HG03097 (cell line): ENCODE measurements around the gene RSRP1.

Experiments used
- ATAC-seq: cut with Tn5 transposase; IDR thresholded peaks from one replicate; pipeline ENCODE4 v1.9.1; 2021; ENCODE audit not compliant: unreplicated experiment, low FRiP score

RSRP1 gene

DNA sequence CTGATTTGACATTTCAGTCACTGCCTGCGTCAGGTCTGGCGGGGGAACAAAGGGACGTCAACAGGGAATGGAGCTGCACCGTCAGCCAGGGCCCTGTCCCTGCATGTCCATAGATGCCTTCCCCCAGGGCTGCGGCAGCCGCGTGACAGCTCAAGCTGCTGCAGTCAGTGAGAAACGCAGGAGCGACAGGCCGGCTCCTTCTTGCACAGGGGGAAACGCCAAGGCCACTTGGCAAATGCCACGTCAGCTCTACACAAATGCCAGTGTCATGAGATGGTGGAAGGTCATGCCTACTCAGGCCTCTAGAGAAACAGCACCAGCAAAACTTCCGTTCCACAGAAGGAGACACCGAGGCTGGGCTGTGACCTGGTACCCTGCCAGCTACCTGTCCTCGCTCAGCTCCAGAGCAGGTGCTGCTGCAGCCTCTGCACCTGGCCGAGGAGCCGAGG is 52.7 kb downstream of the RSRP1 start:
- ATAC-seq = no peak

DNA sequence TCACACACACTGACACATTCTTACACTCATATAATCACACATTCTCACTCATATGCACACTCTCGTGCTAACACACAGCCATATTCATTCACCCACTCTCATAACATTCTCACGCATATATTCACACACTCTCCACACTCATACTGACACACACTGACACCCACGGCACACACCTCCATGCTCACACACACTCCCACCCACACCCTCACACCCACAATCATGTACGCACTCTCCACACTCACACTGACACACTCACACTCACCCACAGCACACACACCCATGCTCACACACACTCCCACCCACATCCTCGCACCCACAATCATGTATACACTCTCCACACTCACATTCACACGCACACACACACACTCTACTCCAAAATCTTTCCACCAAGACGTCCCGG is 53.2 kb downstream of the RSRP1 start:
- ATAC-seq = no peak

GRCh38 chr1:25193229-25193628 is 54.0 kb downstream of the RSRP1 start:
- no peak for ATAC-seq
